Osteoblast (primary cell): ENCODE data around the gene PDGFA. TPM values are rescaled to one million over a fixed set of nuclear protein-coding genes. Genes with fewer than 3 reads are reported as not detected.

ENCODE experiments used
- DNase-seq: peaks from one replicate; pipeline ENCODE4 v3.0.0; 2011; ENCODE audit warnings: low spot score, mixed read lengths; ENCODE audit not compliant: insufficient read length; ENCODE audit errors: missing footprints
- H2AFZ ChIP-seq: 2 replicates; pipeline ENCODE4 v1.6.0; 2011; ENCODE audit warnings: mild to moderate bottlenecking, low read length
- H3K27ac ChIP-seq: 2 replicates; pipeline ENCODE4 v1.5.1; 2011; ENCODE audit warnings: mild to moderate bottlenecking, low read depth, low read length, moderate library complexity
- H3K27me3 ChIP-seq: 2 replicates; pipeline ENCODE4 v1.6.0; 2012; ENCODE audit warnings: mild to moderate bottlenecking, control low read depth, inconsistent platforms, low read length, moderate library complexity; ENCODE audit not compliant: insufficient read depth
- H3K36me3 ChIP-seq: 2 replicates; pipeline ENCODE4 v1.5.1; 2011; ENCODE audit warnings: mild to moderate bottlenecking, low read length, control low read depth, moderate library complexity; ENCODE audit not compliant: insufficient read depth
- H3K4me1 ChIP-seq: 2 replicates; pipeline ENCODE4 v1.5.1; 2011; ENCODE audit warnings: mild to moderate bottlenecking, low read length, control low read depth, moderate library complexity; ENCODE audit not compliant: insufficient read depth
- H3K4me2 ChIP-seq: 2 replicates; pipeline ENCODE4 v1.6.0; 2011; ENCODE audit warnings: mild to moderate bottlenecking, low read length; ENCODE audit not compliant: insufficient read depth
- H3K4me3 ChIP-seq: fragments of 200-600 bp; sonication (generic); 3 replicates; pipeline ENCODE4 v1.5.1; 2012; ENCODE audit warnings: mild to moderate bottlenecking, low read length, inconsistent platforms; ENCODE audit not compliant: insufficient read depth
- H3K79me2 ChIP-seq: 2 replicates; pipeline ENCODE4 v1.6.0; 2012; ENCODE audit warnings: mild to moderate bottlenecking, low read length, control low read depth, inconsistent platforms; ENCODE audit not compliant: insufficient read depth
- H3K9me3 ChIP-seq: 2 replicates; pipeline ENCODE4 v1.5.1; 2011; ENCODE audit warnings: low read depth, low read length, control low read depth
- H4K20me1 ChIP-seq: 2 replicates; pipeline ENCODE4 v1.6.0; 2012; ENCODE audit warnings: mild to moderate bottlenecking, low read length, control low read depth; ENCODE audit not compliant: insufficient read depth
- CTCF ChIP-seq: IDR thresholded peaks from 2 replicates; pipeline ENCODE4 v1.5.1; 2011; ENCODE audit warnings: mild to moderate bottlenecking, low read depth, low read length, moderate library complexity; ENCODE audit errors: extremely low read depth
- total RNA-seq: library from RNA; depleted of rRNA; stranded (reverse); fragments of >200 nt; gene quantifications from 2 replicates; pipeline ENCODE4 v1.2.3, GENCODE V29; 2012

The PDGFA gene
- total RNA-seq, 1 donor = 32.6 TPM

- H3K4me3 ChIP-seq = no peak overlapping the region
- no peak overlapping the region for H3K27ac ChIP-seq
- no peaks in the 10 kb centered on the region for H3K79me2 ChIP-seq
- no peaks in the 10 kb centered on the region for H3K4me1 ChIP-seq
- H4K20me1 ChIP-seq = no peaks in the 10 kb centered on the region
- no peaks in the 10 kb centered on the region for H3K27me3 ChIP-seq
- H3K36me3 ChIP-seq = no peaks in the 10 kb centered on the region
- no peaks in the 10 kb centered on the region for H3K9me3 ChIP-seq
- no peak for TF ChIP-seq CTCF
- DNase-seq = no peak
- H3K4me2 ChIP-seq = no peak overlapping the region
- no peak overlapping the region for H2AFZ ChIP-seq
Measured at GRCh38 chr7:562374-562675, 42.7 kb upstream of the PDGFA start.

GRCh38 chr7:561631-562373, 42.2 kb upstream of the PDGFA start:
- H3K27ac ChIP-seq = no peak overlapping the region
- no peaks in the 10 kb centered on the region for H3K27me3 ChIP-seq
- TF ChIP-seq CTCF = no peak
- no peak overlapping the region for H3K4me2 ChIP-seq
- no peaks in the 10 kb centered on the region for H4K20me1 ChIP-seq
- no peak overlapping the region for H3K4me3 ChIP-seq
- H3K4me1 ChIP-seq = no peaks in the 10 kb centered on the region
- no peak for DNase-seq
- no peak overlapping the region for H2AFZ ChIP-seq
- no peaks in the 10 kb centered on the region for H3K79me2 ChIP-seq
- no peaks in the 10 kb centered on the region for H3K36me3 ChIP-seq
- H3K9me3 ChIP-seq = no peaks in the 10 kb centered on the region

GRCh38 chr7:560966-561630, 41.5 kb upstream of the PDGFA start:
- H4K20me1 ChIP-seq = no peaks in the 10 kb centered on the region
- H3K4me1 ChIP-seq = no peaks in the 10 kb centered on the region
- H3K4me2 ChIP-seq = no peak overlapping the region
- no peak overlapping the region for H3K27ac ChIP-seq
- DNase-seq = no peak
- H3K9me3 ChIP-seq = no peaks in the 10 kb centered on the region
- H3K27me3 ChIP-seq = no peaks in the 10 kb centered on the region
- H3K4me3 ChIP-seq = no peak overlapping the region
- H3K79me2 ChIP-seq = no peaks in the 10 kb centered on the region
- no peak overlapping the region for H2AFZ ChIP-seq
- TF ChIP-seq CTCF = no peak
- H3K36me3 ChIP-seq = no peaks in the 10 kb centered on the region

GRCh38 chr7:559396-559705, 39.7 kb upstream of the PDGFA start:
- Histone ChIP-seq H3K9me3 (no peaks in the 10 kb centered on the region), H3K79me2 (no peaks in the 10 kb centered on the region), H3K4me2 (no peak overlapping the region), H4K20me1 (no peaks in the 10 kb centered on the region), H2AFZ (no peak overlapping the region), H3K4me1 (no peaks in the 10 kb centered on the region), H3K36me3 (no peaks in the 10 kb centered on the region), H3K4me3 (no peak overlapping the region), H3K27me3 (no peaks in the 10 kb centered on the region), H3K27ac (no peak overlapping the region)
- no peak for TF ChIP-seq CTCF
- DNase-seq = no peak
